Left ventricle myocardium inferior (tissue), 1 donor: Measurements from ENCODE around the gene NSUN3. TPM values are rescaled to one million over a fixed set of nuclear protein-coding genes. Genes with fewer than 3 reads are reported as not detected.

ENCODE experiments used
- DNase-seq: peaks from one replicate; pipeline ENCODE4 v3.0.0-alpha.2; 2020
- H3K27ac ChIP-seq: fragments of 200-600 bp; replicated peaks from 2 replicates; pipeline ENCODE4 v1.8.0; 2021
- H3K27me3 ChIP-seq: fragments of 200-600 bp; 2 replicates; pipeline ENCODE4 v1.8.0; 2021; ENCODE audit warnings: low read depth
- H3K36me3 ChIP-seq: fragments of 200-600 bp; 2 replicates; pipeline ENCODE4 v1.8.0; 2021
- H3K4me1 ChIP-seq: fragments of 200-600 bp; 2 replicates; pipeline ENCODE4 v1.8.0; 2021
- H3K4me3 ChIP-seq: fragments of 200-600 bp; 2 replicates; pipeline ENCODE4 v1.8.0; 2021; ENCODE audit warnings: mild to moderate bottlenecking, moderate library complexity
- H3K9me3 ChIP-seq: fragments of 200-600 bp; replicated peaks from 2 replicates; pipeline ENCODE4 v1.8.0; 2021
- intact Hi-C: fragments of 100-400 bp; cut with micrococcal nuclease; formaldehyde crosslinking; loops from one replicate; pipeline ENCODE4 v1.11.0; 2022
- long read RNA-seq: library from polyadenylated mRNA; unstranded; transcript quantifications from one replicate; pipeline ENCODE4 v2.0.0, GENCODE V29; 2021
- total RNA-seq: library from RNA; stranded (reverse); fragmentation: NEBNext Ultra II Directional; extraction: Animal tissue kit (Norgen Biotek cat#: 25700); gene quantifications from one replicate; pipeline ENCODE4 v1.2.1, GENCODE V29; 2021
- TF ChIP-seq, protein P1 (sequence below): fragments of 200-600 bp; IDR thresholded peaks from 2 replicates; pipeline ENCODE4 v1.8.0; 2021; ENCODE audit warnings: antibody characterized with exemption, mild to moderate bottlenecking, borderline replicate concordance
- donor health status: DM: no; HTN: yes; CAD: no; lungs with severe emphysema.

NSUN3 gene
- 5.9 TPM for total RNA-seq
- long read RNA-seq, partial matches to known transcripts = 0 of 2 reads
- long read RNA-seq, other reads (novel, unspliced or antisense) = 1 of 2 reads

- DNase-seq = peak; percentile 90
- Histone ChIP-seq H3K27me3 (no peaks in the 10 kb centered on the region), H3K27ac (peak within 1 kb of the TSS; percentile 94), H3K36me3 (peaks cover 24% of the 10 kb centered on the region), H3K4me3 (peak within 1 kb of the TSS; percentile 80), H3K9me3 (no peaks in the 10 kb centered on the region), H3K4me1 (peaks cover 44% of the 10 kb centered on the region)
- intact Hi-C loops = loop anchor here (10.0 kb wide), 1 partner anchor 148 kb away; no protein-coding TSS in a partner anchor
- TF ChIP-seq, protein P1, sequence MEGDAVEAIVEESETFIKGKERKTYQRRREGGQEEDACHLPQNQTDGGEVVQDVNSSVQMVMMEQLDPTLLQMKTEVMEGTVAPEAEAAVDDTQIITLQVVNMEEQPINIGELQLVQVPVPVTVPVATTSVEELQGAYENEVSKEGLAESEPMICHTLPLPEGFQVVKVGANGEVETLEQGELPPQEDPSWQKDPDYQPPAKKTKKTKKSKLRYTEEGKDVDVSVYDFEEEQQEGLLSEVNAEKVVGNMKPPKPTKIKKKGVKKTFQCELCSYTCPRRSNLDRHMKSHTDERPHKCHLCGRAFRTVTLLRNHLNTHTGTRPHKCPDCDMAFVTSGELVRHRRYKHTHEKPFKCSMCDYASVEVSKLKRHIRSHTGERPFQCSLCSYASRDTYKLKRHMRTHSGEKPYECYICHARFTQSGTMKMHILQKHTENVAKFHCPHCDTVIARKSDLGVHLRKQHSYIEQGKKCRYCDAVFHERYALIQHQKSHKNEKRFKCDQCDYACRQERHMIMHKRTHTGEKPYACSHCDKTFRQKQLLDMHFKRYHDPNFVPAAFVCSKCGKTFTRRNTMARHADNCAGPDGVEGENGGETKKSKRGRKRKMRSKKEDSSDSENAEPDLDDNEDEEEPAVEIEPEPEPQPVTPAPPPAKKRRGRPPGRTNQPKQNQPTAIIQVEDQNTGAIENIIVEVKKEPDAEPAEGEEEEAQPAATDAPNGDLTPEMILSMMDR = no peak
Measured at GRCh38 chr3:94062513-94063404, at the start of gene NSUN3, which contains the start of gene DHFR2. Gene NSUN3, plus strand, starts transcription at chr3:94063061. Its CDS starts 66 bp downstream, at chr3:94063127. Gene DHFR2, minus strand, starts transcription at chr3:94062916. Its CDS starts 1,405 bp downstream, at chr3:94061511.

- no peaks in the 10 kb centered on the region for H3K36me3 ChIP-seq
- no peaks in the 10 kb centered on the region for H3K27me3 ChIP-seq
- peaks cover 3% of the 10 kb centered on the region for H3K4me1 ChIP-seq
- H3K27ac ChIP-seq = no peak overlapping the region
- H3K4me3 ChIP-seq = no peak overlapping the region
- H3K9me3 ChIP-seq = no peaks in the 10 kb centered on the region
- TF ChIP-seq, protein P1 = no peak
- DNase-seq = no peak
- intact Hi-C loops = no loop called here
Measured at GRCh38 chr3:94015025-94015424, 47.8 kb upstream of the NSUN3 start.

DNA sequence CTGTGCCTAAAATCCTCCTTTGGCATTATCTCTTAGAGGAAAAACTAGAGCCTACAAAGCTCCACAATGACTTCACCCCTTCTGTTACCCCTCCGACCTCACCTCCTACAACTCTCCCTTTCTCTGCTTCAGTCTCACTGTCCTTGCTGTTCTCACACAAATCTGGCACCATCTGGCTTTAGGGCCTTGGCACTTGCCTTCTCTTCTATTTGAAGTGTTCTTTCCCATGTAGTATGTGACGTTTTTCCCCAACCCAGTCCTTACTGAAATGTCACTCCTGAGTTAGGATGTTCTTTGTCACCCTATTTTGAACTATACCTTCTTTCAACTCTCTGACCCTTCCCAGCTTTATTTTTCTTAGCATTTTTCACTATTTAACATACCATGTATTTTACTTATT, 43.2 kb upstream of the NSUN3 start:
- no peak for DNase-seq
- Histone ChIP-seq H3K27ac (no peak overlapping the region), H3K4me1 (peaks cover 12% of the 10 kb centered on the region), H3K9me3 (no peaks in the 10 kb centered on the region), H3K4me3 (no peak overlapping the region), H3K27me3 (no peaks in the 10 kb centered on the region), H3K36me3 (no peaks in the 10 kb centered on the region)
- intact Hi-C loops = no loop called here
- TF ChIP-seq, protein P1 = no peak

GRCh38 chr3:94020293-94020692, 42.6 kb upstream of the NSUN3 start:
- no peak for DNase-seq
- Histone ChIP-seq H3K27me3 (no peaks in the 10 kb centered on the region), H3K4me1 (peaks cover 12% of the 10 kb centered on the region), H3K27ac (no peak overlapping the region), H3K36me3 (no peaks in the 10 kb centered on the region), H3K9me3 (no peaks in the 10 kb centered on the region), H3K4me3 (no peak overlapping the region)
- intact Hi-C loops = no loop called here
- TF ChIP-seq, protein P1 = no peak

DNA sequence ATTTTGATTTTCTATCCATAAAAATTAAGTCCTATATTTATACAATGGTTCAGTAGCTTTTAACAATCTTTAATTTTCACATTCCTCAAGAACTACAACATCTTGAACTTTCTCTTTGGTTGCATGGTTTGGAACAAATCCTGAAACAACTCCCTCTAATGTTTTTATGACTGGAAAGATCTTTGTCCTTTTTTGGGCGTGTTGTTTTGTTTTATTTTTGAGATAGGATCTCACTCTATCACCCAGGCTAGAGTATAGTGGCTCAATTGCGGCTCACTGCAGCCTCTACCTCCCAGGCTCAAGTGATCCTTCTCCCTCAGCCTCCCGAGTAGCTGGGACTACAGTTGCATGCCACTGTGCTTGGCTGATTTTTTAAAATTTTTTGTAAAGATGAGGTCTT, 38.5 kb upstream of the NSUN3 start:
- Histone ChIP-seq H3K4me1 (peaks cover 20% of the 10 kb centered on the region), H3K36me3 (no peaks in the 10 kb centered on the region), H3K9me3 (no peaks in the 10 kb centered on the region), H3K27ac (peak overlapping the region; percentile 5), H3K4me3 (no peak overlapping the region), H3K27me3 (no peaks in the 10 kb centered on the region)
- TF ChIP-seq, protein P1 = no peak
- intact Hi-C loops = no loop called here
- DNase-seq = no peak
